Vagina (tissue), 2 donors: Measurements from ENCODE around the gene BROX.

Experiments
- POLR2A ChIP-seq, 2 donors: fragments of 450-650 bp; IDR thresholded peaks; one replicate each; pipeline ENCODE4 v1.6.1; 2017; ENCODE audit warnings: antibody characterized with exemption in 2 of 2, mild to moderate bottlenecking in 2 of 2, moderate library complexity in 2 of 2
- TF ChIP-seq, protein P1 (sequence below), 3 experiments: fragments of 450-650 bp in 2 of 3; fragments of 200-600 bp in 1 of 3; sonication (generic) in 1 of 3; IDR thresholded peaks; one replicate each; pipeline ENCODE4 v1.5.1; 2017 to 2019; ENCODE audit warnings: antibody characterized with exemption in 3 of 3, mild to moderate bottlenecking in 2 of 3, moderate library complexity in 2 of 3

DNA sequence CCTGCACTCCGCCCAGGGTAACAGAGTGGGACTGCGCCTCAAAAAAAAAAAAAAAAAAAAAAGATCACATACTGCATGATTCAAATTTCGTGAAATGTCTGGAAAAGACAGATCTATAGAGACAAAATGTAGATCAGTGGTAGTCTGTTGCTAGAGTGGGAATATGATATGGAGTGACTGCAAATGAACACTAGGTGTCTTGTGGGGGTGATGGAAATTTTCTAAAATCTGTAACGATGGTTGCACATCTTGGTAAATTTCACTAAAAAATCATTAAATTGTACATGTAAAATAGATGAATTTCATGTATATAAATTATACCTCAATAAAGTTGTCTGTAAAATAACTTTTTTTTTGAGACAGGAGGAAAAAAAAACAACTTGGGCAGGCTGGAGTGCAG lies 5.5 kb upstream of the BROX start:
- TF ChIP-seq, protein P1, sequence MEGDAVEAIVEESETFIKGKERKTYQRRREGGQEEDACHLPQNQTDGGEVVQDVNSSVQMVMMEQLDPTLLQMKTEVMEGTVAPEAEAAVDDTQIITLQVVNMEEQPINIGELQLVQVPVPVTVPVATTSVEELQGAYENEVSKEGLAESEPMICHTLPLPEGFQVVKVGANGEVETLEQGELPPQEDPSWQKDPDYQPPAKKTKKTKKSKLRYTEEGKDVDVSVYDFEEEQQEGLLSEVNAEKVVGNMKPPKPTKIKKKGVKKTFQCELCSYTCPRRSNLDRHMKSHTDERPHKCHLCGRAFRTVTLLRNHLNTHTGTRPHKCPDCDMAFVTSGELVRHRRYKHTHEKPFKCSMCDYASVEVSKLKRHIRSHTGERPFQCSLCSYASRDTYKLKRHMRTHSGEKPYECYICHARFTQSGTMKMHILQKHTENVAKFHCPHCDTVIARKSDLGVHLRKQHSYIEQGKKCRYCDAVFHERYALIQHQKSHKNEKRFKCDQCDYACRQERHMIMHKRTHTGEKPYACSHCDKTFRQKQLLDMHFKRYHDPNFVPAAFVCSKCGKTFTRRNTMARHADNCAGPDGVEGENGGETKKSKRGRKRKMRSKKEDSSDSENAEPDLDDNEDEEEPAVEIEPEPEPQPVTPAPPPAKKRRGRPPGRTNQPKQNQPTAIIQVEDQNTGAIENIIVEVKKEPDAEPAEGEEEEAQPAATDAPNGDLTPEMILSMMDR (IDR thresholded peaks at IDR 0.05) = no peak
- TF ChIP-seq POLR2A (IDR thresholded peaks at IDR 0.05) = no peak
